K562 (cell line): Measurements from ENCODE around the gene INPP4B. TPM values are rescaled to one million over a fixed set of nuclear protein-coding genes. Genes with fewer than 3 reads are reported as not detected.

Experiments used
- ATAC-seq: fragments of 200-7000 bp; cut with Tn5 transposase; 3 replicates; pipeline ENCODE4 v1.9.1; 2020; ENCODE audit warnings: moderate library complexity
- BruUV-seq: library from RNA; stranded (reverse); fragments of 400-500 nt; replicated peaks from 2 replicates; lab custom pipeline; 2021; lab: Mats Ljungman, UMichigan
- CTCF ChIA-PET: fragments of 300-600 bp; formaldehyde crosslinking; extraction: SDS; loops from one replicate; lab custom pipeline; 2021; ENCODE audit warnings: low intra/inter-chr PET ratio; lab: Yijun Ruan, JAX
- POLR2A ChIA-PET: fragments of 300-600, 350-650 bp; sonication (Branson Sonifier 250); formaldehyde crosslinking; extraction: SDS; loops from one replicate; lab custom pipeline; 2021; ENCODE audit warnings: antibody characterized with exemption, inconsistent platforms; lab: Yijun Ruan, JAX
- DNase-seq, 4 experiments: peaks; one replicate each; pipeline versions ENCODE4 v3.0.0 to v3.0.0-alpha.2; 2011 to 2018; ENCODE audit warnings: low spot score in 3 of 4, mixed read lengths in 3 of 4; ENCODE audit errors: extremely low read depth in 1 of 4
- FAIRE-seq: peaks from 2 replicates; lab custom pipeline; 2011; peaks lifted over from hg19 to GRCh38; lab: Jason Lieb, UNC
- H2AFZ ChIP-seq: 2 replicates; pipeline ENCODE4 v1.6.0; 2011; ENCODE audit warnings: low read depth, low read length, control low read depth, inconsistent platforms
- H3K27ac ChIP-seq: fragments of 200-600 bp; 3 replicates; pipeline ENCODE4 v1.8.0; 2011; ENCODE audit warnings: low read depth, mild to moderate bottlenecking, control low read depth, inconsistent platforms, low read length, moderate library complexity, mixed read lengths; ENCODE audit errors: extremely low read depth
- H3K27me3 ChIP-seq, 2 experiments: fragments of 300-600 bp in 1 of 2; 2 replicates in 1 of 2; 3 replicates in 1 of 2; pipeline versions ENCODE4 v1.6.0 to v1.8.0; 2011; ENCODE audit warnings: inconsistent platforms in 2 of 2, low read length in 2 of 2, mild to moderate bottlenecking in 1 of 2, mixed read lengths in 1 of 2, moderate library complexity in 1 of 2; ENCODE audit not compliant: control insufficient read depth in 2 of 2, insufficient read depth in 2 of 2
- H3K36me3 ChIP-seq: fragments of 300-600 bp; 3 replicates; pipeline ENCODE4 v1.8.0; 2011; ENCODE audit warnings: mild to moderate bottlenecking, low read length, inconsistent platforms; ENCODE audit not compliant: control insufficient read depth, insufficient read depth
- H3K4me1 ChIP-seq, 2 experiments: fragments of 200-600 bp in 1 of 2; replicated peaks in 1 of 2; 2 replicates in 1 of 2; 3 replicates in 1 of 2; pipeline versions ENCODE4 v1.5.1 to v1.8.0; 2011; ENCODE audit warnings: inconsistent platforms in 2 of 2, low read length in 2 of 2, mild to moderate bottlenecking in 1 of 2, mixed read lengths in 1 of 2, moderate library complexity in 1 of 2; ENCODE audit not compliant: control insufficient read depth in 2 of 2, insufficient read depth in 2 of 2
- H3K4me2 ChIP-seq: 2 replicates; pipeline ENCODE4 v1.6.1; 2011; ENCODE audit warnings: low read length, control low read depth, inconsistent platforms, mixed read lengths; ENCODE audit not compliant: insufficient read depth
- H3K4me3 ChIP-seq: fragments of 200-600 bp; sonication (generic), shearing (Covaris generic); 2 replicates; pipeline ENCODE4 v1.5.1; 2016; ENCODE audit warnings: control low read depth, inconsistent platforms
- H3K79me2 ChIP-seq: fragments of 200-600 bp; 3 replicates; pipeline ENCODE4 v1.8.0; 2011; ENCODE audit warnings: low read length, inconsistent platforms; ENCODE audit not compliant: control insufficient read depth, insufficient read depth
- H3K9ac ChIP-seq, 2 experiments: 2 replicates each; pipeline versions ENCODE4 v1.6.0 to v1.6.1; 2011; ENCODE audit warnings: low read depth in 2 of 2, low read length in 2 of 2, control low read depth in 1 of 2, inconsistent platforms in 1 of 2, mild to moderate bottlenecking in 1 of 2, mixed read lengths in 1 of 2; ENCODE audit not compliant: insufficient read depth in 1 of 2
- H3K9me1 ChIP-seq: one replicate; pipeline ENCODE4 v1.6.0; 2011; ENCODE audit warnings: inconsistent platforms, mild to moderate bottlenecking, low read length, moderate library complexity; ENCODE audit not compliant: control insufficient read depth, insufficient read depth
- H3K9me3 ChIP-seq: replicated peaks from 2 replicates; pipeline ENCODE4 v1.5.1; 2011; ENCODE audit warnings: low read depth, low read length, inconsistent platforms; ENCODE audit not compliant: control insufficient read depth, insufficient read depth
- H4K20me1 ChIP-seq: replicated peaks from 2 replicates; pipeline ENCODE4 v1.6.1; 2011; ENCODE audit warnings: low read length, inconsistent platforms, mixed read lengths; ENCODE audit not compliant: control insufficient read depth, insufficient read depth
- ATF6 ChIP-seq: sonication (generic); formaldehyde crosslinking; IDR thresholded peaks from 2 replicates; pipeline ENCODE4 v1.4.0; 2020; ENCODE audit warnings: mild to moderate bottlenecking, missing genetic modification reagents
- CSDE1 ChIP-seq, 2 experiments: fragments of 450-650 bp; IDR thresholded peaks; 2 replicates each; pipeline ENCODE4 v1.6.1; 2016; ENCODE audit warnings: mild to moderate bottlenecking in 1 of 2
- DNMT1 ChIP-seq: fragments of 450-650 bp; IDR thresholded peaks from 2 replicates; pipeline ENCODE4 v1.6.1; 2016; ENCODE audit warnings: antibody characterized with exemption, mild to moderate bottlenecking
- ETV5 ChIP-seq: sonication (generic); formaldehyde crosslinking; IDR thresholded peaks from 2 replicates; pipeline ENCODE4 v1.4.0; 2020; ENCODE audit warnings: low read depth, mild to moderate bottlenecking, missing genetic modification reagents
- KHSRP ChIP-seq: fragments of 450-650 bp; IDR thresholded peaks from 2 replicates; pipeline ENCODE4 v1.6.1; 2017
- NCOR1 ChIP-seq: fragments of 450-650 bp; IDR thresholded peaks from 2 replicates; pipeline ENCODE4 v1.6.1; 2016; ENCODE audit warnings: mild to moderate bottlenecking, moderate library complexity
- NR1H2 ChIP-seq: sonication (generic); formaldehyde crosslinking; IDR thresholded peaks from 2 replicates; pipeline ENCODE4 v1.4.0; 2020; ENCODE audit warnings: mild to moderate bottlenecking, missing genetic modification reagents
- PML ChIP-seq: IDR thresholded peaks from 2 replicates; pipeline ENCODE4 v1.6.1; 2012; ENCODE audit warnings: low read length, inconsistent platforms
- PTBP1 ChIP-seq: fragments of 200-400 bp; formaldehyde crosslinking; IDR thresholded peaks from 2 replicates; pipeline ENCODE4 v1.6.1; 2017; ENCODE audit warnings: low read depth, low read length
- TAF1 ChIP-seq: IDR thresholded peaks from 2 replicates; pipeline ENCODE4 v1.6.1; 2011; ENCODE audit warnings: mild to moderate bottlenecking, low read length, moderate library complexity; ENCODE audit not compliant: insufficient read depth, control insufficient read depth, severe bottlenecking; ENCODE audit errors: extremely low read depth
- ZKSCAN1 ChIP-seq: fragments of 150-350 bp; IDR thresholded peaks from 2 replicates; pipeline ENCODE4 v1.6.1; 2016; ENCODE audit warnings: low read depth, low read length
- ZNF592 ChIP-seq: fragments of 450-650 bp; IDR thresholded peaks from 2 replicates; pipeline ENCODE4 v1.6.1; 2017; ENCODE audit warnings: antibody characterized with exemption, mild to moderate bottlenecking
- ZNF668 ChIP-seq: fragments of 250-450 bp; sonication (Bioruptor Pico); IDR thresholded peaks from 2 replicates; pipeline ENCODE4 v1.8.0; 2022; ENCODE audit warnings: mild to moderate bottlenecking, inconsistent platforms
- WGBS: fragments of 100-300 bp; shearing (Covaris generic); methylation state at CpG from one replicate; pipeline ENCODE4 v1.1.6; 2016; ENCODE audit warnings: low coverage, mixed read lengths; ENCODE audit not compliant: insufficient coverage; ENCODE audit errors: missing lambda C conversion rate; 5-methylcytosine and 5-hydroxymethylcytosine counted together
- in situ Hi-C: fragments of 300-500 bp; cut with MboI; formaldehyde crosslinking; loops from 4 replicates; pipeline ENCODE4 v1.15.0; 2018; ENCODE audit warnings: inconsistent platforms, mixed read lengths
- intact Hi-C: fragments of 100-400 bp; cut with micrococcal nuclease; formaldehyde crosslinking; loops from 2 replicates; pipeline ENCODE4 v1.14.2; 2022
- polyA plus RNA-seq, 8 experiments: library from polyadenylated mRNA; depleted of rRNA in 4 of 8; stranded (reverse) in 5 of 8; unstranded in 3 of 8; fragments of >200 nt; fragmentation: Nextera tagmentation in 2 of 8; fragmentation: Illumina TruSeq in 1 of 8; extraction: Ambion mirVana in 2 of 8; extraction: Trizol in 1 of 8; gene quantifications; 2 replicates each; pipeline versions ENCODE4 v1.2.1 to v1.2.3, GENCODE V29; 2011 to 2014; ENCODE audit warnings: inconsistent platforms in 1 of 8, missing spikeins in 1 of 8
- total RNA-seq, 7 experiments: library from RNA; depleted of rRNA in 6 of 7; stranded (reverse); fragments of >200 nt in 6 of 7; fragmentation: Illumina TruSeq in 2 of 7; extraction: Trizol in 2 of 7; gene quantifications; 2 replicates each; pipeline versions ENCODE4 v1.2.1 to v1.2.3, GENCODE V29; 2011 to 2021; ENCODE audit warnings: low replicate concordance in 1 of 7

The INPP4B gene
- total and polyA plus RNA-seq, 9 of the 15 experiments (the other 6 are each of a cell fraction or from before 2014, with no cell fraction given) = 0.04 to 0.11 TPM; not detected in 7

GRCh38 chr4:142091691-142092182 is 754.4 kb downstream of the INPP4B start:
- ChIA-PET POLR2A (no interaction called here), CTCF (no interaction called here)
- no peaks in the 10 kb centered on the region for H3K4me1 ChIP-seq
- H3K9me1 ChIP-seq = no peaks in the 10 kb centered on the region
- H4K20me1 ChIP-seq = no peaks in the 10 kb centered on the region
- FAIRE-seq = no peak
- 4% methylated on average over 4 of the region's 4 CpGs for WGBS
- H3K36me3 ChIP-seq = no peaks in the 10 kb centered on the region
- H3K79me2 ChIP-seq = no peaks in the 10 kb centered on the region
- H2AFZ ChIP-seq = no peak overlapping the region
- H3K4me2 ChIP-seq = no peak overlapping the region
- no peak overlapping the region for H3K4me3 ChIP-seq
- no peak overlapping the region for H3K27ac ChIP-seq
- no peak overlapping the region for H3K9ac ChIP-seq
- intact Hi-C loops = no loop called here
- no peak for ATAC-seq
- no peaks in the 10 kb centered on the region for H3K9me3 ChIP-seq
- in situ Hi-C loops = no loop called here
- no TSS peak for BruUV-seq
- H3K27me3 ChIP-seq = no peaks in the 10 kb centered on the region
- DNase-seq = no peak
- TF ChIP-seq PML (no peak), NR1H2 (CRISPR knock-in tag) (no peak), TAF1 (no peak), CSDE1 (IDR thresholded peaks at IDR 0.05) (no peak), PTBP1 (no peak), ATF6 (CRISPR knock-in tag) (no peak), ETV5 (CRISPR knock-in tag) (no peak), NCOR1 (no peak), DNMT1 (no peak), ZNF668 (CRISPR knock-in tag) (no peak), ZKSCAN1 (no peak), ZNF592 (no peak), KHSRP (no peak)
